Liver (tissue), 9 donors: Measurements from ENCODE around the gene RBMS3. TPM values are rescaled to one million over a fixed set of nuclear protein-coding genes. Genes with fewer than 3 reads are reported as not detected.

ENCODE experiments used
- DNase-seq: peaks from one replicate; pipeline ENCODE4 v3.0.0-alpha.2; 2017; ENCODE audit warnings: low spot score
- H3K27ac ChIP-seq, 2 donors: one replicate each; pipeline ENCODE4 v1.7.0; 2013; ENCODE audit warnings: inconsistent platforms in 2 of 2, low read length in 2 of 2, control low read depth in 1 of 2, low read depth in 1 of 2, mild to moderate bottlenecking in 1 of 2
- H3K27me3 ChIP-seq, 4 donors: one replicate each; pipeline versions ENCODE4 v1.6.1 to v1.7.0; 2013; ENCODE audit warnings: low read length in 3 of 4, inconsistent platforms in 1 of 4, mild to moderate bottlenecking in 1 of 4, moderate library complexity in 1 of 4; ENCODE audit not compliant: control insufficient read depth in 4 of 4, insufficient read depth in 4 of 4
- H3K36me3 ChIP-seq, 4 donors: one replicate each; pipeline versions ENCODE4 v1.6.1 to v1.7.0; 2013; ENCODE audit warnings: low read length in 3 of 4, mild to moderate bottlenecking in 3 of 4, low read depth in 1 of 4, moderate library complexity in 1 of 4; ENCODE audit not compliant: control insufficient read depth in 4 of 4, insufficient read depth in 3 of 4
- H3K4me1 ChIP-seq, 4 donors: one replicate each; pipeline versions ENCODE4 v1.6.1 to v1.7.0; 2013; ENCODE audit warnings: low read length in 3 of 4, mild to moderate bottlenecking in 3 of 4, moderate library complexity in 1 of 4; ENCODE audit not compliant: control insufficient read depth in 4 of 4, insufficient read depth in 4 of 4
- H3K4me3 ChIP-seq, 3 donors: one replicate each; pipeline versions ENCODE4 v1.6.1 to v1.7.0; 2013; ENCODE audit warnings: low read length in 3 of 3, control low read depth in 1 of 3, low read depth in 1 of 3, mild to moderate bottlenecking in 1 of 3
- H3K9ac ChIP-seq, 2 donors: one replicate each; pipeline ENCODE4 v1.7.0; 2013; ENCODE audit warnings: low read length in 2 of 2, mild to moderate bottlenecking in 2 of 2, moderate library complexity in 2 of 2, control low read depth in 1 of 2, low read depth in 1 of 2
- H3K9me3 ChIP-seq, 4 donors: one replicate each; pipeline versions ENCODE4 v1.6.1 to v1.7.0; 2013; ENCODE audit warnings: low read length in 3 of 4; ENCODE audit not compliant: control insufficient read depth in 4 of 4
- ATF3 ChIP-seq: IDR thresholded peaks from 2 replicates; pipeline ENCODE4 v1.6.1; 2016; ENCODE audit warnings: antibody characterized with exemption
- CTCF ChIP-seq: fragments of 150-350 bp; IDR thresholded peaks from 2 replicates; pipeline ENCODE4 v1.5.1; 2017; ENCODE audit warnings: improper control_type of control experiment, low read depth, low read length; ENCODE audit not compliant: missing input control
- EGR1 ChIP-seq, 2 donors: IDR thresholded peaks; 2 replicates each; pipeline ENCODE4 v1.6.1; 2016 to 2018; ENCODE audit warnings: antibody characterized with exemption in 2 of 2, low read depth in 2 of 2
- FOXA2 ChIP-seq: IDR thresholded peaks from 2 replicates; pipeline ENCODE4 v1.6.1; 2016; ENCODE audit warnings: antibody characterized with exemption
- GABPA ChIP-seq, 2 donors: IDR thresholded peaks in 1 of 2; conservative IDR thresholded peaks in 1 of 2; 2 replicates each; pipeline ENCODE4 v1.6.1; 2016; ENCODE audit warnings: antibody characterized with exemption in 2 of 2, mild to moderate bottlenecking in 1 of 2, moderate library complexity in 1 of 2
- HNF4A ChIP-seq, 2 donors: conservative IDR thresholded peaks; 2 replicates each; pipeline ENCODE4 v1.6.1; 2016; ENCODE audit warnings: antibody characterized with exemption in 2 of 2, mild to moderate bottlenecking in 2 of 2
- JUND ChIP-seq, 2 donors: IDR thresholded peaks; 2 replicates each; pipeline ENCODE4 v1.6.1; 2016; ENCODE audit warnings: antibody characterized with exemption in 2 of 2
- NR2F2 ChIP-seq: IDR thresholded peaks from 2 replicates; pipeline ENCODE4 v1.6.1; 2016; ENCODE audit warnings: antibody characterized with exemption
- RAD21 ChIP-seq, 2 donors: IDR thresholded peaks; 2 replicates each; pipeline ENCODE4 v1.6.1; 2016; ENCODE audit warnings: antibody characterized with exemption in 2 of 2, mild to moderate bottlenecking in 2 of 2
- SP1 ChIP-seq: IDR thresholded peaks from 2 replicates; pipeline ENCODE4 v1.6.1; 2018; ENCODE audit warnings: antibody characterized with exemption, mild to moderate bottlenecking
- TAF1 ChIP-seq: conservative IDR thresholded peaks from 2 replicates; pipeline ENCODE4 v1.6.1; 2016; ENCODE audit warnings: antibody characterized with exemption, mild to moderate bottlenecking
- ZBTB33 ChIP-seq: IDR thresholded peaks from 2 replicates; pipeline ENCODE4 v1.6.1; 2016; ENCODE audit warnings: antibody characterized with exemption
- WGBS: extraction: QIAGEN DNeasy Blood & Tissue Kit; methylation state at CpG from one replicate; pipeline ENCODE4 v1.1.7; 2013; 5-methylcytosine and 5-hydroxymethylcytosine counted together
- polyA plus RNA-seq, 2 donors: library from polyadenylated mRNA; stranded (reverse) in 1 of 2; unstranded in 1 of 2; fragments of 200-250 nt in 1 of 2; fragments of >200 nt in 1 of 2; fragmentation: Nextera tagmentation in 1 of 2; extraction: Ambion mirVana in 1 of 2; gene quantifications; one replicate each; pipeline versions ENCODE4 v1.2.1 to v1.2.3, GENCODE V29; 2013 to 2015
- total RNA-seq, 2 donors: library from RNA; depleted of rRNA; stranded (reverse); fragments of >200 nt; gene quantifications; one replicate each; pipeline ENCODE4 v1.2.3, GENCODE V29; 2014
- donor health status: healthy.
- donor health status: healthy.
- donor health status: healthy.
- donor health status: healthy.
- donor health status: healthy.

Gene RBMS3
- total and polyA plus RNA-seq, 4 donors = 1.2 to 14.9 (median 9.3) TPM

- H3K4me1 ChIP-seq = no peaks in the 10 kb centered on the region
- no peak for TF ChIP-seq RAD21 (IDR thresholded peaks at IDR 0.05)
- no peak overlapping the region for H3K27ac ChIP-seq
- WGBS = 73% methylated on average over 4 of the region's 4 CpGs
- DNase-seq = no peak
- H3K9ac ChIP-seq = no peak overlapping the region
- H3K9me3 ChIP-seq = peaks cover 0 to 1% (median 0%) of the 10 kb centered on the region in 4 donors
- H3K27me3 ChIP-seq = no peaks in the 10 kb centered on the region
- no peak overlapping the region for H3K4me3 ChIP-seq
- H3K36me3 ChIP-seq = no peaks in the 10 kb centered on the region
These were observed 117.9 kb downstream of the RBMS3 start for GRCh38 chr3:29398787-29399186.

GRCh38 chr3:29406291-29406832 is 125.5 kb downstream of the RBMS3 start:
- Histone ChIP-seq H3K27me3 (no peaks in the 10 kb centered on the region), H3K4me3 (no peak overlapping the region), H3K9me3 (no peaks in the 10 kb centered on the region), H3K4me1 (peaks cover 0 to 2% (median 0%) of the 10 kb centered on the region in 4 donors), H3K9ac (no peak overlapping the region), H3K36me3 (no peaks in the 10 kb centered on the region), H3K27ac (no peak overlapping the region)
- TF ChIP-seq ATF3 (no peak), SP1 (no peak), JUND (IDR thresholded peaks at IDR 0.05) (no peak)
- whole genome bisulfite sequencing = 47% methylated on average over 1 of the region's 1 CpG
- DNase-seq = no peak

GRCh38 chr3:29408676-29409075 is 127.8 kb downstream of the RBMS3 start:
- Histone ChIP-seq H3K27ac (no peak overlapping the region), H3K4me1 (peaks cover 0 to 2% (median 0%) of the 10 kb centered on the region in 4 donors), H3K9ac (no peak overlapping the region), H3K27me3 (no peaks in the 10 kb centered on the region), H3K36me3 (no peaks in the 10 kb centered on the region), H3K9me3 (no peaks in the 10 kb centered on the region), H3K4me3 (no peak overlapping the region)
- no peak for DNase-seq
- no peak for TF ChIP-seq HNF4A (conservative IDR thresholded peaks at IDR 0.05)
- no peak for TF ChIP-seq RAD21 (IDR thresholded peaks at IDR 0.05)
- TF ChIP-seq FOXA2 = no peak
- TF ChIP-seq JUND (IDR thresholded peaks at IDR 0.05) = no peak
- no peak for TF ChIP-seq EGR1 (IDR thresholded peaks at IDR 0.05; ENCODE audit: low read depth in 2 of 2)
- TF ChIP-seq GABPA (IDR thresholded peaks at IDR 0.05 in 1 of 2, conservative IDR thresholded peaks at IDR 0.05 in 1 of 2) = no peak
- TF ChIP-seq ZBTB33 = no peak
- no peak for TF ChIP-seq CTCF
- TF ChIP-seq TAF1 = no peak
- TF ChIP-seq NR2F2 = no peak
- WGBS = 89% methylated on average over 3 of the region's 3 CpGs
